Naive thymus-derived CD4-positive, alpha-beta T cell (primary cell): Measurements from ENCODE around the gene LOXL3. TPM values are rescaled to one million over a fixed set of nuclear protein-coding genes. Genes with fewer than 3 reads are reported as not detected.
A peak's percentile ranks its signal among the peaks of the same experiment; 100 is the strongest.

Experiments
- ATAC-seq: fragments of 150-1000 bp; cut with Tn5 transposase; 2 replicates; pipeline ENCODE4 v1.10.0; 2021; ENCODE audit warnings: mild to moderate bottlenecking, moderate library complexity
- CTCF ChIA-PET: fragments of 350-600 bp; sonication (Branson Sonifier 250); formaldehyde crosslinking; loops from one replicate; lab custom pipeline; 2021; ENCODE audit warnings: antibody characterized with exemption; lab: Charles Lee
- POLR2A ChIA-PET: fragments of 350-600 bp; sonication (Branson Sonifier 250); formaldehyde crosslinking; loops from one replicate; lab custom pipeline; 2021; ENCODE audit warnings: antibody characterized with exemption, inconsistent platforms; lab: Charles Lee
- DNase-seq, 9 donors: peaks; one replicate each; pipeline versions ENCODE4 v3.0.0 to v3.0.0-alpha.2; 2020 to 2022; ENCODE audit warnings: mixed read lengths in 1 of 9
- H3K27ac ChIP-seq: one replicate; pipeline ENCODE4 v1.7.0; 2013; ENCODE audit warnings: mild to moderate bottlenecking, low read depth, low read length, moderate library complexity
- H3K27me3 ChIP-seq, 2 donors: one replicate each; pipeline ENCODE4 v1.7.0; 2013; ENCODE audit warnings: low read length in 2 of 2, mild to moderate bottlenecking in 2 of 2, moderate library complexity in 2 of 2; ENCODE audit not compliant: control insufficient read depth in 2 of 2, insufficient read depth in 2 of 2
- H3K36me3 ChIP-seq, 3 experiments: 1 replicate in 2 of 3; 2 replicates in 1 of 3; pipeline ENCODE4 v1.7.0; 2013; ENCODE audit warnings: low read length in 3 of 3, mild to moderate bottlenecking in 3 of 3, moderate library complexity in 1 of 3; ENCODE audit not compliant: insufficient read depth in 3 of 3, control insufficient read depth in 2 of 3
- H3K4me1 ChIP-seq, 2 donors: one replicate each; pipeline ENCODE4 v1.7.0; 2013; ENCODE audit warnings: low read length in 2 of 2, mild to moderate bottlenecking in 2 of 2, moderate library complexity in 1 of 2; ENCODE audit not compliant: control insufficient read depth in 2 of 2, insufficient read depth in 2 of 2
- H3K4me3 ChIP-seq: 2 replicates; pipeline ENCODE4 v1.7.0; 2013; ENCODE audit warnings: mild to moderate bottlenecking, low read length
- H3K9me3 ChIP-seq, 3 experiments: 1 replicate in 2 of 3; 2 replicates in 1 of 3; pipeline ENCODE4 v1.7.0; 2013; ENCODE audit warnings: low read length in 3 of 3; ENCODE audit not compliant: control insufficient read depth in 2 of 3
- H3K27ac Mint-ChIP-seq, 9 donors: one replicate each; pipeline ENCODE4 v1.8.0; 2020 to 2022; ENCODE audit warnings: mixed read lengths in 9 of 9, mild to moderate bottlenecking in 8 of 9, moderate library complexity in 5 of 9, inconsistent platforms in 2 of 9
- H3K27me3 Mint-ChIP-seq, 5 donors: one replicate each; pipeline ENCODE4 v1.8.0; 2021 to 2022; ENCODE audit warnings: mixed read lengths in 5 of 5, mild to moderate bottlenecking in 1 of 5
- H3K36me3 Mint-ChIP-seq, 5 donors: one replicate each; pipeline ENCODE4 v1.8.0; 2020 to 2022; ENCODE audit warnings: mixed read lengths in 5 of 5, mild to moderate bottlenecking in 3 of 5, inconsistent platforms in 1 of 5
- H3K4me1 Mint-ChIP-seq, 7 donors: one replicate each; pipeline ENCODE4 v1.8.0; 2020 to 2022; ENCODE audit warnings: mixed read lengths in 7 of 7, mild to moderate bottlenecking in 3 of 7, inconsistent platforms in 1 of 7
- H3K4me3 Mint-ChIP-seq, 10 donors: one replicate each; pipeline ENCODE4 v1.8.0; 2020 to 2022; ENCODE audit warnings: mild to moderate bottlenecking in 10 of 10, mixed read lengths in 10 of 10, moderate library complexity in 6 of 10, inconsistent platforms in 2 of 10
- H3K9me3 Mint-ChIP-seq, 11 donors: one replicate each; pipeline ENCODE4 v1.8.0; 2020 to 2022; ENCODE audit warnings: mixed read lengths in 11 of 11, mild to moderate bottlenecking in 4 of 11, inconsistent platforms in 1 of 11, moderate library complexity in 1 of 11
- intact Hi-C, 2 donors: fragments of 100-400 bp; cut with micrococcal nuclease; formaldehyde crosslinking; loops; one replicate each; pipeline ENCODE4 v1.15.1; 2023
- polyA plus RNA-seq, 2 donors: library from polyadenylated mRNA; unstranded; fragments of 300-500 nt; fragmentation: Illumina TruSeq; gene quantifications; one replicate each; pipeline ENCODE4 v1.2.3, GENCODE V29; 2021
- total RNA-seq, 6 experiments: library from RNA in 5 of 6; stranded (reverse) in 5 of 6; gene quantifications; 1 replicate in 5 of 6; 2 replicates in 1 of 6; pipeline ENCODE4 v1.2.3 and lab custom pipeline; 2021 to 2026

Gene LOXL3
- total and polyA plus RNA-seq, 7 experiments from 2014 or later: 0.17 to 6.9 (median 0.66) TPM; not detected in 1

DNA sequence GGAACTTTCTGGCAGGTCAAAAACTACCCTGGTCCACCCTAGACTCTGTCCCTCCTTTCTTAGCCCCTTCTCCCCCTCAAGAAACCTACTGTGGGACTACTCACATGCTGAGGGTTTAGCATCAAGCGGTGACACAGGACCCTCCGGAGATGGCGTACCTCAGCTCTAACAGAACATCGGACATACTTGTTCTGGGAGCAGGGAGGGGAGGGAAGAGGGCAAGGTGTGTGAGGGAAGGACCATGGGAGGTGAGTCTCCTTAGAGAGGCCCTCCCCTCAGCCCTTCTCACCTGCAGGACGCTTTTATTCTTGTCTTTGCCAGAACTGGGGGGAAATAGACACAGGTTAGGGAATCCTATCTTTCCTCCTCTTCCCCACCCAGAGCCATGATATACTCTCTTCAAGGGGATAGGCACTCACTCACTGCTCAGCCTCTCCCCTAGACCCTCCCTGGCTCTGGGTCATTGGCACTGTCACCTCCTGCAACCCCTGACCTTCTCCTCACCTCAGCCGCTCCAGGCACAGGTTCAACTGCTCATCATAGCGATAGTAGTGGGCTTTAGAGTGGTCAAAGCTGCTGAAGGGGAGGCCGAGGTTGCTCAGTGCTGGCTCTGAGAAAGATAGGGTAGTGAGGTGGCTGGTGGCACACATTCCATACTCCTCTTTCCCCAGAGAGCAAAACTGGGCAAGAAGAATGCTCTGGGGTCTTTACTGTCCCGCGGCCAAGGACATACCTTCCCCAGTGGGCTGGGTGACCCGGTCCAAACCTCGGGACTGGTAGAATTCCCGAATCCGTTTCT, 48.1 kb downstream of the LOXL3 start:
- ATAC-seq (no peak), DNase-seq (no peak)
- Histone ChIP-seq H3K9me3 (no peaks in the 10 kb centered on the region), H3K27ac (no peak overlapping the region), H3K36me3 (peaks cover 0 to 20% (median 5%) of the 10 kb centered on the region in 3 experiments), H3K4me1 (peaks cover 16 to 31% of the 10 kb centered on the region in 2 donors), H3K4me3 (no peak overlapping the region), H3K27me3 (peaks cover 4 to 20% of the 10 kb centered on the region in 2 donors)
- peaks cover 48 to 60% (median 55%) of the 10 kb centered on the region in 5 donors for H3K27me3 Mint-ChIP-seq
- ChIA-PET POLR2A (interaction anchor here (1.1 to 5.0 kb wide), 7 partner anchors 23 to 82 kb away, joined by 3 to 33 read pairs (median 3); partner anchors contain the start of genes AUP1, CCDC142, HTRA2 and TTC31), CTCF (no interaction called here)
- H3K4me1 Mint-ChIP-seq: peaks cover 34 to 72% (median 65%) of the 10 kb centered on the region in 7 donors
- H3K9me3 Mint-ChIP-seq: peaks cover 0 to 6% (median 0%) of the 10 kb centered on the region in 11 donors
- intact Hi-C loops: loop anchor here in 1 of 2 donors (2.0 to 10.0 kb wide), 3 partner anchors 49 to 149 kb away; partner anchors contain the start of genes DOK1 and SEMA4F
- peak overlapping the region in 9 of 10 donors; percentile 16 to 99 (median 38) for H3K4me3 Mint-ChIP-seq
- peak overlapping the region in 1 of 9 donors; percentile 10 for H3K27ac Mint-ChIP-seq
- H3K36me3 Mint-ChIP-seq: peaks cover 16 to 33% (median 30%) of the 10 kb centered on the region in 5 donors

DNA sequence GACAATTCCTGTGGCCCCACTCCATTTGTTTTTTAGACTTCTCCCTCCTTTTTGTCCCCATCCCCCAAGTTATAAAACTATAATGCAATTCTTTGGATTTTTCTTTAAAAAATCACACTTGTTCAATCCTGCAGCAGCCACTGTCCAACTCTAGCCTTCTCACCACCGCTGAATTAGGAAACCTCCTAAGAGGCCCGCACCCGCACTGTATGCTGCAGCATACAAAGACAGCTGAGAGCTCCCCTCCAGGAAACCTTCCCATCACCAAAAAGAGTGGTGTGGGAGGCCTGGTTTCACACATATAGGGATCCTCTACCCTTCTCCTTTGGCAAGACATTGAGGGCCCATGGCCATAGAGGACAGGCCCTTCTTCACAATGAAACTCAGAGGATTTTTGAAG, 49.2 kb downstream of the LOXL3 start:
- ATAC-seq (no peak), DNase-seq (no peak)
- ChIA-PET POLR2A (interaction anchor here (0.9 to 4.3 kb wide), 5 partner anchors 22 to 70 kb away, joined by 3 to 11 read pairs (median 3); partner anchors contain the start of genes AUP1, CCDC142, HTRA2 and MRPL53), CTCF (interaction anchor here (0.6 to 1.3 kb wide), 4 partner anchors 21 to 112 kb away, joined by 3 to 6 read pairs (median 4); partner anchors contain the start of genes CCDC142 and TTC31)
- Histone ChIP-seq H3K27ac (no peak overlapping the region), H3K4me3 (no peak overlapping the region), H3K4me1 (peaks cover 16 to 31% of the 10 kb centered on the region in 2 donors), H3K9me3 (no peaks in the 10 kb centered on the region), H3K36me3 (peaks cover 0 to 20% (median 5%) of the 10 kb centered on the region in 3 experiments), H3K27me3 (peaks cover 4 to 30% of the 10 kb centered on the region in 2 donors)
- H3K27me3 Mint-ChIP-seq: peaks cover 47 to 66% (median 59%) of the 10 kb centered on the region in 5 donors
- H3K27ac Mint-ChIP-seq: no peak overlapping the region
- H3K36me3 Mint-ChIP-seq: peaks cover 16 to 33% (median 30%) of the 10 kb centered on the region in 5 donors
- peaks cover 39 to 78% (median 63%) of the 10 kb centered on the region in 7 donors for H3K4me1 Mint-ChIP-seq
- H3K4me3 Mint-ChIP-seq: peak overlapping the region; percentile 15 to 75 (median 56)
- H3K9me3 Mint-ChIP-seq: peaks cover 0 to 6% (median 0%) of the 10 kb centered on the region in 11 donors
- intact Hi-C loops: loop anchor here in 1 of 2 donors (10.0 kb wide), 1 partner anchor 150 kb away; the partner anchor contains the start of gene SEMA4F

DNA sequence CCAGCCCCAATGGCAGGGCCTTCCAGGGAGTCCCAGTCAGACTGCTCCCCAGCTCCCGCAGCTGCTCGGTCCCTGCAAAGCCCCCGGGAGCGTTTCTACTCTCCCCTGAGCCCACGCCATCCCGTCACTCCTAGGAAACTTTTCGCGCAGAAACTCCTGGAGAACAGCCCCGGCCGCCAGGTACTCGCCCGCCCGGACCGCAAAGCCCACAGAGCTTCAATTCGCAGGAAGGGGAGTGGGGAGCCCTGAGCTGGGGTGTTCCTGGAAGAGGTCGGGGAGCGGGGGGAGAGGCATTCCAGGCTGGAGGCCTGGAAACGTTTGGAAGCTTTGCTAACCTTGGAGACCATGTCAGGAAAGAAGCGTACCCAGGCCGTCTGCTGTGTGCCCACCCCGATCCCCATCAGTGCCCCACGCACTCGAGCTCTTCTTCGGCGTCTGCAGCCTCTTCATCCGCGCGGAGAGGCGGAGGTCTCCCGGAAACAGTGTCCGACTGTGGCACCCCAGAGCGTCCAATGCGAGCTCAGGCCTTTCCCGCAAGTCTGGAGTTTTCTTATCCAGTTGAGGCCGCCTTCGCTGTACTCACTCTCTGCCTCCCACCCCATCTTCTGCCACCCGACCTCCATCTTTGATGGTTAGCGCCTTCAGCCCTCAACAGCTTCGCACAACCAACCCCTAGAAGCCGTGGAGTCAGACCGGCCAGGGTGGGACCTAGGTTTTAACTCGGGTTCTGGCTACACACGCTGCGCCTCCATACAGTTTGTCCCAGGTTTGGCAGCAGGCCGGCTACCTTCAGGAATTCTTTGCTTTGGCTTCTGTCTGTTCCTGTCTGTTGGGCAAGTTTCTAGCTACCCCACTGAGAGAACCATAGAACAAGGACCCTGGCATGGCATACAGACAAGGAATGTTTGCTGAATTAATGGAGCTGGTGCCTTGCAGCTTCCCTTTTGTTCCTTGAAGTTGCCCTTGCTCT, 50.0 kb downstream of the LOXL3 start:
- ChIA-PET POLR2A (interaction anchor here (0.9 to 4.3 kb wide), 4 partner anchors 21 to 46 kb away, joined by 3 to 11 read pairs (median 6); partner anchors contain the start of genes AUP1, HTRA2, MRPL53 and WBP1), CTCF (interaction anchor here (0.6 to 1.3 kb wide), 5 partner anchors 20 to 111 kb away, joined by 3 to 6 read pairs (median 3); partner anchors contain the start of genes CCDC142 and TTC31)
- Histone ChIP-seq H3K9me3 (no peaks in the 10 kb centered on the region), H3K4me3 (peak overlapping the region; percentile 36), H3K4me1 (peaks cover 19 to 38% of the 10 kb centered on the region in 2 donors), H3K27me3 (peaks cover 4 to 34% of the 10 kb centered on the region in 2 donors), H3K36me3 (peaks cover 0 to 20% (median 5%) of the 10 kb centered on the region in 3 experiments), H3K27ac (no peak overlapping the region)
- intact Hi-C loops: loop anchor here in 1 of 2 donors (1.0 to 10.0 kb wide), 2 partner anchors 20 to 151 kb away; partner anchors contain the start of genes SEMA4F and TTC31
- ATAC-seq: no peak
- peak overlapping the region; percentile 52 to 81 (median 66) for H3K4me3 Mint-ChIP-seq
- peaks cover 51 to 69% (median 63%) of the 10 kb centered on the region in 5 donors for H3K27me3 Mint-ChIP-seq
- peaks cover 16 to 33% (median 30%) of the 10 kb centered on the region in 5 donors for H3K36me3 Mint-ChIP-seq
- no peak for DNase-seq
- peaks cover 0 to 6% (median 0%) of the 10 kb centered on the region in 11 donors for H3K9me3 Mint-ChIP-seq
- H3K4me1 Mint-ChIP-seq: peaks cover 42 to 79% (median 66%) of the 10 kb centered on the region in 7 donors
- peak overlapping the region in 2 of 9 donors; percentile 26 to 62 for H3K27ac Mint-ChIP-seq

- Mint-ChIP-seq H3K4me1 (peaks cover 41 to 78% (median 63%) of the 10 kb centered on the region in 7 donors), H3K4me3 (peak overlapping the region; percentile 52 to 81 (median 66)), H3K9me3 (peaks cover 0 to 6% (median 0%) of the 10 kb centered on the region in 11 donors), H3K27me3 (peaks cover 56 to 78% (median 68%) of the 10 kb centered on the region in 5 donors), H3K27ac (peak overlapping the region in 2 of 9 donors; percentile 26 to 62), H3K36me3 (peaks cover 16 to 33% (median 31%) of the 10 kb centered on the region in 5 donors)
- H3K4me3 ChIP-seq: peak overlapping the region; percentile 36
- peaks cover 19 to 47% of the 10 kb centered on the region in 2 donors for H3K4me1 ChIP-seq
- H3K27me3 ChIP-seq: peaks cover 4 to 43% of the 10 kb centered on the region in 2 donors
- H3K36me3 ChIP-seq: peaks cover 0 to 20% (median 5%) of the 10 kb centered on the region in 3 experiments
- H3K27ac ChIP-seq: no peak overlapping the region
- ChIA-PET CTCF (interaction anchor here (1.0 kb wide), 1 partner anchor 46 kb away, joined by 3 read pairs; no protein-coding TSS in a partner anchor), POLR2A (interaction anchor here (1.3 to 4.3 kb wide), 4 partner anchors 20 to 30 kb away, joined by 4 to 11 read pairs (median 6); partner anchors contain the start of genes AUP1, CCDC142, HTRA2 and MRPL53)
- peak in 2 of 9 donors; percentile 47 to 60 for DNase-seq
- intact Hi-C loops: loop anchor here in 1 of 2 donors (1.0 to 10.0 kb wide), 2 partner anchors 20 to 152 kb away; partner anchors contain the start of genes SEMA4F and TTC31
- H3K9me3 ChIP-seq: no peaks in the 10 kb centered on the region
- ATAC-seq: peak; percentile 23
Measured at GRCh38 chr2:74502720-74503505, 50.8 kb downstream of the LOXL3 start.
